Skin of body (tissue), 3 donors: ENCODE measurements around the gene CNTNAP3. TPM values are rescaled to one million over a fixed set of nuclear protein-coding genes. Genes with fewer than 3 reads are reported as not detected.
"Not testable (repeated sequence)": the region's sequence is repeated elsewhere in the genome, so short reads cannot be mapped to it uniquely, and the experiment has no call there.

Experiments
- DNase-seq: peaks from one replicate; lab custom pipeline; 2025; lab: John Stamatoyannopoulos, UW
- small RNA-seq: library from RNA; depleted of rRNA; stranded (forward); fragments of <200 nt; gene quantifications from one replicate; pipeline ENCODE3, GENCODE V24; 2014; ENCODE audit warnings: low replicate concordance
- total RNA-seq: library from RNA; depleted of rRNA; stranded (reverse); fragments of >200 nt; gene quantifications from one replicate; pipeline ENCODE4 v1.2.3, GENCODE V29; 2014

CNTNAP3 gene
- total RNA-seq, 1 donor from 2014 or later: 4.2 TPM

DNA sequence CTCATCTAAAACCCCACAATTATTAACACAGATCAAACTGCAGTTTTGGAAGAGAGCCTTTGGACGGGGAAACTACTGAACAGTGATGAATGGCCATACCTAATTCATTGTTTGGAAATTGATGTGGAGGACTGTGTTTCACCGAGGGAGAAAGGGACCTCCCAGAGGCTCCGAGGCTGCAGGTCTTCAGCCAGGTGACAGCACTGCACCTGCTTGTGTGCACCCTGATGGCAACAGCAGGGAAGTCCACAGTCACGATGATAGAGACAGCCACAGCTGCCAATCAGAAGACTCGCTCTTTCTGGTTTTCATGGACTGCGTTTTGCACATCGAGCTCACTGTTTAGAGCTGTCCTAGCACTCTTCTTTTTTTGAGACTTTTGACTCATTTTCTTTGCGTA is 214.4 kb downstream of the CNTNAP3 start:
- DNase-seq: not testable (repeated sequence)

DNA sequence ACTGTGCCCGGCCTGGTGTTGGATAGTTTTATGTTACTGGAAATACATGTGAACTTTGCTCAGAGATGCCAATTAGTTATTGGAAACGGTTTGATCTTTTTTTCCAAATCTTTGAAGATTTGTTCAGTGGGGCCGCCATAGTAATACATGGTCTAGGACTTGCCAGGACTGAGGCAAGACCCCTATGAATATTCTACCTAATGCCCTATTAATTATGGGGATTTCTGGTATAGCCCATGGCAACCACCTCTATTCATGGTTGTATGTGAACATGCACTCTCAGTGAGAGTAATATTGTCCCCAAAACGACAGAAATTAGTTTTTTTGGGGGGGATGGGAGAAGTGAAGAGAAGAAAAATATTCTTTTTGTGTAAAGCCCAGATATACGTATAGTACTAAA is 220.3 kb downstream of the CNTNAP3 start:
- not testable (repeated sequence) for DNase-seq

DNA sequence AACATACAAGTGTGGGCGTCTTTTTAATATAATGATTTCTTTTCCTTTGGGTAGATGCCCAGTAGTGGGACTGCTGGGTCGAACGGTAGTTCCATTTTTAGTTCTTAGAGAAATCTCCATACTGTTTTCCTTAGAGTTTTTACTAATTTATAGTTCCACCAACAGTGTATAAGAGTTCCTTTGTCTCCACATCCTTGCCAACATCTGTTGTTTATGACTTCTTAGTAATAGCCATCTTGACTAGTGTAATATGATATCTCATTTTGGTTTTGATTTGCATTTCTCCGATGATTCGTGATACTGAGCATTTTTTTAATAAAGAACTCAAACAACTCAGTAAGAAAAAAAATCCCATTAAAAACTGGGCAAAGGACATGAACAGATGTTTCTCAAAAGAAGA is 225.0 kb downstream of the CNTNAP3 start:
- not testable (repeated sequence) for DNase-seq

DNA sequence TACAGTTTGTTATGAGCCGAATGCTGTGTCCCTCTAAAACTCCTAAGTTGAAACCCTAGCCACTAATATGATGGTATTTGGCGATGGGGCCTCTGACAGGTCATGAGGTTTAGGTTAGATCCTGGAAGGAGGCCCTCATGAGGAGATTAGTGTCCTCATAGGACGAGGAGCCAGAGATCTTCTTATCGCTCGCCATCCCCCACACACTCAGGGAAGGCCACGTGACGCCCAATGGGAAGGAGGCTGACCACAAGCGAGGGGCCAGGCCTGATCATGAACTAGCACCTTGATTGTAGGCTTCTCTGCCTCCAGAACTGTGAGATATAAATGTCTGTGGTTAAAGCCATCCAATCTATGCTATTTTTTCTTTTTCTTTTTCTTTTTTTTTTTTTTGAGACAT is 233.5 kb downstream of the CNTNAP3 start:
- not testable (repeated sequence) for DNase-seq

DNA sequence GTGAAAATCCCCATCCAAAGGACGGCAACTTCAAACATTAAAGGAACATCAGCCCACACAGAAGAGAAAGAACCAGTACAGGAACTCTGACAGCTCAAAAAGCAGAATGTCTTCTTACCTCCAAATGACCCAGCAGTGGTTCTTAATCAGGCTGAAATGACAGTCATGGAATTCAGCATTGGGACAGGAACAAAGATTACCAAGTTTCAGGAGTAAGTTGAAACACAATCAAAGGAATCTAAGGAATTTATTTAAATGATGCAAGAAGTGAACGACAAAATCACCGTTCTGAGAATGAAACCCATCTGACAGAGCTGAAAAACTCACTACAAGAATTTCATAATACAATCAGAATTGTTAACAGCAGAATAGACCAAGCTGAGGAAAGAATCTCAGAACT is 241.1 kb downstream of the CNTNAP3 start:
- DNase-seq: not testable (repeated sequence)

GRCh38 chr9:39042352-39042803 is 245.6 kb downstream of the CNTNAP3 start:
- not testable (repeated sequence) for DNase-seq

- DNase-seq: not testable (repeated sequence)
Observed at GRCh38 chr9:39041774-39042173, 246.2 kb downstream of the CNTNAP3 start.

DNA sequence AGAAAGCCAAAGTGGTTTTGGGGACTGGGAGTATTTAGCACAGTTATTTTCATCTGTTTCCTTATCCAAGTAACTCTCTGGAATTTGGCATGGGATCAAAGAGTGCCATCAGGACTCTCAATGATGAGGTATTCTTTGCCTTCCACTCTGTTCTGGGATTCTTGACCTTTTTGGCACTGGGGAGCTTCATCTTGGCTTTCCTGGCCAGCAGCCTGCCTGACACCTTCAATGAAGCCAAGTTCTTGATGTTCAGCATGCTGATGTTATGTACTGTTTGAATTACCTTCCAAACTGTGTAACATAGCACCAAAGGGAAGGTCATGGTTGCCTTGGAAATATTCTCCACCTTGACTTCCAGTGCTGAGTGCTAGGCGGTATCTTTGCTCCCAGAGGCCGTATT is 248.8 kb downstream of the CNTNAP3 start:
- DNase-seq: not testable (repeated sequence)

- not testable (repeated sequence) for DNase-seq
Observed at GRCh38 chr9:39038221-39038620, 249.7 kb downstream of the CNTNAP3 start.

DNA sequence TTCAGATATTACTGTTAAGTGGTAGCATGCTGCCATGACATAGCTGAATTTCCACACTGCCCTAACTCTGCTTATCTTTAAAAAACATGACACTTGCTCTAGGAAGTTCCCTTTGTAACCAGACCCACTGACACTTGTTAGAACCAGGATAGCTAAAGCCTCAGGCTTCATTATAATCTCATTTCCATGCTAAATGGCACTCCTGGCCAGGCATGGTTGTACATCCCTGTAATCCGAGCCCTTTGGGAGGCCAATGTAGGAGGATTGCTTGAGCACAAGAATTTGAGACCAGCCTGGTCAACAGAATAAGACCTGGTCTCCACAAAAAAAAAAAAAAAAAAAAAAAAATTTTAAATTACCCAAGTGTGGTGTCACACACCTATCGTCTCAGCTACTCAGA is 254.1 kb downstream of the CNTNAP3 start:
- DNase-seq: not testable (repeated sequence)

DNA sequence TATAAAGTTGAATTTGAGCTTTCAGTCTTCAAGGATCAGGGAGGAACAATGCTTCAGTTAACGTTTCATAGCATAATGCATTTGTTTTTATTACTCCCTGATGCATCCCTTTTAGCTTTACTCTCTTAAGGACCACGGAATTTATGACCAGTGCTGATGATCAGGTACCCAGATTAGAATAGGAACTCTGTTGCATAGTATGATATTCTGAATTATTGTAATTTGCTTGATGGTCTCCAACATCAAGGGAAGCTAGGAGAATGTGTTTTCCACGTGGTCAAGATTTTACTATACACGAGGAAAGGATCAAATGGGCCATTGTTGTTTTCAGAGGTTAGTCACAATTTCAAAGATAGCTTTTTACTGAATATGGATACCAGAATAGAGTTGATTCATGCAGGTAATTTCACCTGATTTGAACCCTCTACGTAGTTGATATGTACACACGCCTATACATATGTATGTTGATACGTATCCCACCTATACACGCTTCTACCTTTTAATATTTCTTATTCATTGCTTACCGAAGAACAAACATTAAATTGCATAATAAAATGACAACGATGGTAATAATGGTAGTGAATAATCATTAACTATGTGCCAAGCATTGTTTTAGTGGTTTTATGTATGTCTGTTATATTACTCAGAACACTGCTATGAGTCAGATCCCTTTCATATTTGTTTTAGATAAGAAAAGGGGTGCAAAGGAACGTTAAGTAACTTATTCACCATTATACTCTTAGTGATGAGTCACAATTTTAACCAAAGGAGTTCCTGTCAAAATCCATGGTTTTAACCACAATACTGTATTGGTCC is 257.6 kb downstream of the CNTNAP3 start:
- DNase-seq: not testable (repeated sequence)

DNA sequence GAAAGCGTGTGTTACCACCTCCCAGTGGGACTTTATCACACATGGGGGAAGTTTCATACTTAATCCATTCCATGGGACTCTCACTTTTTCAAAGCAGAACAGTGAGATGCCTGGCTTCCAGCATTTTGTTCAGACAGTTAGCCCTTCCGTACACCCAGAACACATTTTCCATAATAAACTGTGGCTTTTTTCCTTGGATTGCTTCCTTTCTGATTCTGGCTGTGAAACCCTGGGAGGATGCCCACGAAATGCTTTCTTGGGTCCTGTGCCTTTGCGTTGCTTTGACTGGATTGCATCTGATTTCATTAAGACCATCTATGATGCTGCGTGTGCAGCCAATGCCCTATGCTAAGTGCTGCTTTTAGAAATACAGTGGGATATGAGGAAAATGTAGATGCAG is 259.1 kb downstream of the CNTNAP3 start:
- DNase-seq: not testable (repeated sequence)

GRCh38 chr9:39028168-39028567 is 259.8 kb downstream of the CNTNAP3 start:
- not testable (repeated sequence) for DNase-seq

- not testable (repeated sequence) for DNase-seq
Observed at GRCh38 chr9:39025911-39026588, 261.9 kb downstream of the CNTNAP3 start.

Small RNA genes within 50 kb of the gene (small RNA-seq; reads per million reads assigned to genes)
- not detected for gene RN7SL640P

Other genes with a start within 250 kb of the CNTNAP3 start
- gene SPATA31A1, start 67.5 kb upstream of the CNTNAP3 start, total RNA-seq: not detected